ENCODE measurements around the gene DISP3. TPM values are rescaled to one million over a fixed set of nuclear protein-coding genes. Genes with fewer than 3 reads are reported as not detected.

Gene DISP3
- total and polyA plus RNA-seq, 7 donors: under 0.01 to 0.28 (median 0.16) TPM; not detected in 4

DNA sequence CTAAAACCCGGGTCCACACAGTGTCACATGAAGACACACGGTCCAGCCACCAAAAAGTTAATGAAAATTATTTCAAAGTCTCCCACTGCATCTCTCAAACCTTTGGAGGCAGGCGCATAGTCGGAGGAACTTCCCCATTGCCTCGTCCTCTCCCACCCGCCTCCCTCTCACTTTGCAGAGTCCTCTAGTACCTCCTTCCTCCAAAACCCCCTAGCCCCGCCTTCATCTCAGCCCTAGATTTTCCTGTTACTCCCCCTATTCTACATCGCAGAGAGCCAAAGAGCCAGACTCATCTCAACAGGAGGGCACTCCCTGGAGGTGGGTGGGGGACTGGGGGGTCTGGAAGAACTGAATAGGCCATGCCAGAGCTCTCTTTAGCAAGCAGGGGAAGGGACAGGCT is 79.3 kb downstream of the DISP3 start:
- intact Hi-C loops (cut with DNase I): no loop called here
- Histone ChIP-seq H3K36me3 (no peaks in the 10 kb centered on the region), H3K27me3 (peaks cover 6 to 84% (median 27%) of the 10 kb centered on the region in 3 donors), H3K9me3 (no peaks in the 10 kb centered on the region), H3K4me1 (no peaks in the 10 kb centered on the region), H3K27ac (no peak overlapping the region), H3K4me3 (no peak overlapping the region)
- DNase-seq: no peak
- TF ChIP-seq POLR2A (IDR thresholded peaks at IDR 0.05): no peak
- no peak for TF ChIP-seq EP300 (IDR thresholded peaks at IDR 0.05)
- TF ChIP-seq, protein P1, sequence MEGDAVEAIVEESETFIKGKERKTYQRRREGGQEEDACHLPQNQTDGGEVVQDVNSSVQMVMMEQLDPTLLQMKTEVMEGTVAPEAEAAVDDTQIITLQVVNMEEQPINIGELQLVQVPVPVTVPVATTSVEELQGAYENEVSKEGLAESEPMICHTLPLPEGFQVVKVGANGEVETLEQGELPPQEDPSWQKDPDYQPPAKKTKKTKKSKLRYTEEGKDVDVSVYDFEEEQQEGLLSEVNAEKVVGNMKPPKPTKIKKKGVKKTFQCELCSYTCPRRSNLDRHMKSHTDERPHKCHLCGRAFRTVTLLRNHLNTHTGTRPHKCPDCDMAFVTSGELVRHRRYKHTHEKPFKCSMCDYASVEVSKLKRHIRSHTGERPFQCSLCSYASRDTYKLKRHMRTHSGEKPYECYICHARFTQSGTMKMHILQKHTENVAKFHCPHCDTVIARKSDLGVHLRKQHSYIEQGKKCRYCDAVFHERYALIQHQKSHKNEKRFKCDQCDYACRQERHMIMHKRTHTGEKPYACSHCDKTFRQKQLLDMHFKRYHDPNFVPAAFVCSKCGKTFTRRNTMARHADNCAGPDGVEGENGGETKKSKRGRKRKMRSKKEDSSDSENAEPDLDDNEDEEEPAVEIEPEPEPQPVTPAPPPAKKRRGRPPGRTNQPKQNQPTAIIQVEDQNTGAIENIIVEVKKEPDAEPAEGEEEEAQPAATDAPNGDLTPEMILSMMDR (IDR thresholded peaks at IDR 0.05): no peak
- no peak for TF ChIP-seq POLR2AphosphoS5 (IDR thresholded peaks at IDR 0.05)
- 11 to 19% methylated on average over 8 of the region's 8 CpGs for WGBS, 2 donors

DNA sequence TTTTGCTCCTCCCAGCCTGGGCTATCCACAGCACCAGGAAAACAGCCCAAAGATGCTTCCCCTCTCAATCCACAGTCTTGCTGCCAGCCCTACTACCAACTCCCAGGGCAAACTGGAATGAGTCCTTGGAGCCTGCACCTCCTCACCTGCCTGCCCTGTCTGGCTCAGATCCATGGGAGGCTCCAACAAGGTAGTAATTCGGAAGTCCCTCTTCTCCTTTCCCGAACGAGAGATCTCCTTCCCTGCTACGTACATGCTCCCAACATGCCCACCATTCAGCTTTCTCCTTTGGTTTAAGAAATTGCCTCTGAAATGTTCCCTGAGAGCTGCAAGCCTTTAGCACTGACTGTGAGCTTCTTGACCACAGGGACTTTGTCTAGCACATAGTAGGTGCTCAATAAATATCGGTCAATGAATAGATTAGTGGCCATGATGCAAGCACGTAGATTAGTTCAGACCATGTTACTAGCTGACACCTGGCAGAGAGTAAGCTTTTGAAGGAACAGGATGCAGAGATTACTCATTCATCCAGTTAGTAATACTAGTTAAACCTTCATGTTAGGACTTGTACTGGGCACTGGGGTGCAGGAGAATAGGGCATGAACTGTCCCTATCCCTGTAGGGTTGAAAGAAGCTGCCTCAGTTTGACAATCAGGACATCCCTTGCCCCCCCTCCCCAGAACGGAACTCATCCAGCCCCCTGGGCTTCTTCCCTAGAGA is 80.1 kb downstream of the DISP3 start:
- no peaks in the 10 kb centered on the region for H3K36me3 ChIP-seq
- H3K9me3 ChIP-seq: no peaks in the 10 kb centered on the region
- no peak overlapping the region for H3K4me3 ChIP-seq
- intact Hi-C loops (cut with DNase I): no loop called here
- H3K27me3 ChIP-seq: peaks cover 8 to 86% (median 27%) of the 10 kb centered on the region in 3 donors
- TF ChIP-seq, protein P1 (IDR thresholded peaks at IDR 0.05): no peak
- no peak for TF ChIP-seq POLR2A (IDR thresholded peaks at IDR 0.05)
- TF ChIP-seq POLR2AphosphoS5 (IDR thresholded peaks at IDR 0.05): no peak
- TF ChIP-seq EP300 (IDR thresholded peaks at IDR 0.05): no peak
- H3K27ac ChIP-seq: no peak overlapping the region
- DNase-seq: no peak
- no peaks in the 10 kb centered on the region for H3K4me1 ChIP-seq
- WGBS, 2 donors: 65 to 75% methylated on average over 7 of the region's 7 CpGs

DNA sequence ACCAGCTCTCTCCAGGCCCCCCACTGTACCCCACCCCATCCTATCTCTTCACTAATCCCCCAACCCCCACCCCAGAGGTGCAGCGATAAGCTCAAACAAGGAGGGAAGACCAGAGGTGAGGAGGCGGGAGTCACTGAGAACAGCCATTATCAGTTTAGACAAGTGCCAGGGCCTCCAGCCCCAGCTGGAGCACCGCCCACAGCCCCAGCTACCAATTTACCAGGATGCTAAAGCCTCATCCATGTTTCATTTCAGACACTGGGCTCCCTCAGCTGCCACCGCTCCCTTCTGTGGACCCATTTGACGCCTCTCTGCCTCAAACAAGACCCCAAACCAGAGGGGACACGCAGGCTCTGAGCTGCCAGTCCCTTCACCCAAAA is 80.6 kb downstream of the DISP3 start:
- Histone ChIP-seq H3K27me3 (peaks cover 8 to 83% (median 27%) of the 10 kb centered on the region in 3 donors), H3K27ac (no peak overlapping the region), H3K4me1 (no peaks in the 10 kb centered on the region), H3K9me3 (no peaks in the 10 kb centered on the region), H3K4me3 (no peak overlapping the region), H3K36me3 (no peaks in the 10 kb centered on the region)
- no peak for DNase-seq
- 59% methylated on average over 6 of the region's 6 CpGs for WGBS, 2 donors
- intact Hi-C loops (cut with DNase I): no loop called here
- TF ChIP-seq POLR2A (IDR thresholded peaks at IDR 0.05) (no peak), EP300 (IDR thresholded peaks at IDR 0.05) (no peak)

DNA sequence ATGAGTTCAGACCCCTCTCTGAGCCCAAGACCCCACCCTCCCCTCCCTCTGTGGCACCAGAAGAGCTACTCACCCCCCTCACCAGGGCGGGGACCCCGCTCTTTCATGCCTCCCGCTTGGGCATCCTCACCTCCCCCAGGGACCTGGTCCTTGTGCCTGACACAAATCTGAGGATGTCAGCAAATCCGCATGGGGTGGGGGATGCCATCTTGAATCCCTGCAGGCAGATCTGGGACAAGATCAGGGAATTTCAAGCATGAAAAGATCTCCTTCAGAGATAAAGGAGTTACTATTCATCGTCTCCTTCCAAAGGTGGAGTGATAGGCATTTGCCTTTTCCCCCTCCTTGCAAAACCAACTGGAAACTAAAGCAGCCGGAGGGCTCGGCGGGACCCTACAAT is 81.1 kb downstream of the DISP3 start:
- 76 to 82% methylated on average over 8 of the region's 8 CpGs for WGBS, 2 donors
- Histone ChIP-seq H3K9me3 (no peaks in the 10 kb centered on the region), H3K36me3 (no peaks in the 10 kb centered on the region), H3K4me3 (no peak overlapping the region), H3K27me3 (peaks cover 8 to 80% (median 22%) of the 10 kb centered on the region in 3 donors), H3K27ac (no peak overlapping the region), H3K4me1 (no peaks in the 10 kb centered on the region)
- DNase-seq: no peak
- TF ChIP-seq, protein P1 (IDR thresholded peaks at IDR 0.05): no peak
- no peak for TF ChIP-seq POLR2AphosphoS5 (IDR thresholded peaks at IDR 0.05)
- no peak for TF ChIP-seq POLR2A (IDR thresholded peaks at IDR 0.05)
- no peak for TF ChIP-seq EP300 (IDR thresholded peaks at IDR 0.05)
- intact Hi-C loops (cut with DNase I): no loop called here

DNA sequence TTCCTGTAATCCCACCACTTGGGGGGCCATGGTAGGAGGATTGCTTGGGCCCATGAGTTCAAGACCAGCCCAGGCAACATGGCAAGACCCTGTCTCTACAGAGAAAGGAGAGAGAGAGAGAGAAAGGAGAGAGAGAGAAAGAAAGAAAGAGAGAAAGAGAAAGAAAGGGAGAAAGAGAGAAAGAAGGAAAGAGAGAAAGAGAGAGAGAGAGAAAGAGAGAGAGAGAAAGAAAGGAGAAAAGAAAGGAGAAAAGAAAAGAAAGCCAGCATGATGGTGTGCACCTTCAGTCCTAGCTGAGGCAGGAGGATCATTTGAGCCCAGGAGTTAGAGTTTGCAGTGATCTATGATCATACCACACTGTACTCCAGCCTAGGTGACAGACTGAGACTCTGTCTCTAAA is 82.8 kb downstream of the DISP3 start:
- Histone ChIP-seq H3K27me3 (peaks cover 8 to 74% (median 12%) of the 10 kb centered on the region in 3 donors), H3K9me3 (no peaks in the 10 kb centered on the region), H3K36me3 (no peaks in the 10 kb centered on the region), H3K27ac (no peak overlapping the region), H3K4me1 (no peaks in the 10 kb centered on the region), H3K4me3 (no peak overlapping the region)
- no peak for TF ChIP-seq POLR2A (IDR thresholded peaks at IDR 0.05)
- TF ChIP-seq, protein P1 (IDR thresholded peaks at IDR 0.05): no peak
- no peak for TF ChIP-seq EP300 (IDR thresholded peaks at IDR 0.05)
- TF ChIP-seq POLR2AphosphoS5 (IDR thresholded peaks at IDR 0.05): no peak
- intact Hi-C loops (cut with DNase I): no loop called here
- DNase-seq: no peak
